GM23338 (cell line): ENCODE results near the gene MVB12B. TPM values are rescaled to one million over a fixed set of nuclear protein-coding genes. Genes with fewer than 3 reads are reported as not detected.
A peak's percentile ranks its signal among the peaks of the same experiment; 100 is the strongest.

Experiments
- ATAC-seq: fragments of 200-7000 bp; cut with Tn5 transposase; 3 replicates; pipeline ENCODE4 v1.9.1; 2020
- DNase-seq: peaks from one replicate; pipeline ENCODE4 v3.0.0-alpha.2; 2015; ENCODE audit warnings: low spot score
- H2AFZ ChIP-seq: fragments of 200-600 bp; sonication (generic); 2 replicates; pipeline ENCODE4 v1.8.0; 2016; ENCODE audit warnings: antibody characterized with exemption, mild to moderate bottlenecking, moderate library complexity
- H3F3A ChIP-seq: fragments of 200-600 bp; sonication (generic); replicated peaks from 2 replicates; pipeline ENCODE4 v1.8.0; 2017; ENCODE audit warnings: antibody characterized with exemption, mixed run types, low read depth
- H3K27ac ChIP-seq: fragments of 200-600 bp; sonication (generic); 2 replicates; pipeline ENCODE4 v1.6.1; 2016; ENCODE audit warnings: low read depth
- H3K27me3 ChIP-seq: fragments of 200-600 bp; sonication (generic); 2 replicates; pipeline ENCODE4 v1.8.0; 2016; ENCODE audit warnings: mild to moderate bottlenecking, mixed run types, moderate library complexity; ENCODE audit not compliant: insufficient read depth
- H3K36me3 ChIP-seq: fragments of 200-600 bp; sonication (generic); 2 replicates; pipeline ENCODE4 v1.8.0; 2016; ENCODE audit warnings: mild to moderate bottlenecking; ENCODE audit not compliant: insufficient read depth
- H3K4me1 ChIP-seq: fragments of 200-600 bp; sonication (generic); 2 replicates; pipeline ENCODE4 v1.8.0; 2016; ENCODE audit warnings: mild to moderate bottlenecking, moderate library complexity; ENCODE audit not compliant: insufficient read depth
- H3K4me2 ChIP-seq: fragments of 200-600 bp; sonication (generic); 2 replicates; pipeline ENCODE4 v1.7.1; 2017; ENCODE audit warnings: mixed run types
- H3K4me3 ChIP-seq: fragments of 200-600 bp; sonication (generic); 2 replicates; pipeline ENCODE4 v1.6.1; 2016; ENCODE audit warnings: mixed run types
- H3K79me2 ChIP-seq: fragments of 200-600 bp; sonication (generic); replicated peaks from 2 replicates; pipeline ENCODE4 v1.8.0; 2017; ENCODE audit warnings: mild to moderate bottlenecking; ENCODE audit not compliant: insufficient read depth
- H3K9me2 ChIP-seq: fragments of 200-600 bp; sonication (generic); 2 replicates; pipeline ENCODE4 v1.8.0; 2017; ENCODE audit not compliant: insufficient read depth
- H4K20me1 ChIP-seq: fragments of 200-600 bp; sonication (generic); replicated peaks from 2 replicates; pipeline ENCODE4 v1.8.0; 2017; ENCODE audit warnings: mild to moderate bottlenecking; ENCODE audit not compliant: insufficient read depth
- H3K27ac Mint-ChIP-seq: 2 replicates; pipeline ENCODE4 v1.8.0; 2020; ENCODE audit warnings: inconsistent platforms, mild to moderate bottlenecking, moderate library complexity, mixed read lengths
- H3K27me3 Mint-ChIP-seq: 3 replicates; pipeline ENCODE4 v1.8.0; 2022; ENCODE audit warnings: low read depth, mild to moderate bottlenecking, moderate library complexity, mixed read lengths, inconsistent platforms; ENCODE audit not compliant: insufficient read depth, poor library complexity
- H3K36me3 Mint-ChIP-seq: 3 replicates; pipeline ENCODE4 v1.8.0; 2021; ENCODE audit warnings: low read depth, mild to moderate bottlenecking, inconsistent platforms, moderate library complexity, mixed read lengths
- H3K4me1 Mint-ChIP-seq: 3 replicates; pipeline ENCODE4 v1.8.0; 2020; ENCODE audit warnings: mild to moderate bottlenecking, inconsistent platforms, mixed read lengths
- H3K4me3 Mint-ChIP-seq: 3 replicates; pipeline ENCODE4 v1.8.0; 2021; ENCODE audit warnings: moderate library complexity, mild to moderate bottlenecking, inconsistent platforms, mixed read lengths
- H3K9me3 Mint-ChIP-seq: 3 replicates; pipeline ENCODE4 v1.8.0; 2020; ENCODE audit warnings: moderate library complexity, mild to moderate bottlenecking, inconsistent platforms, mixed read lengths
- CREB1 ChIP-seq: fragments of 250-450 bp; sonication (Bioruptor Pico); IDR thresholded peaks from 2 replicates; pipeline ENCODE4 v1.5.0; 2020; ENCODE audit warnings: low read depth, mild to moderate bottlenecking, moderate library complexity
- CTCF ChIP-seq, 2 experiments: fragments of 200-600 bp in 1 of 2; sonication (generic) in 1 of 2; conservative IDR thresholded peaks; 2 replicates each; pipeline versions ENCODE4 v1.5.1 to v1.6.1; 2016 to 2017; ENCODE audit warnings: antibody characterized with exemption in 2 of 2, low read depth in 2 of 2, mild to moderate bottlenecking in 2 of 2, moderate library complexity in 1 of 2
- EZH2 ChIP-seq: fragments of 200-600 bp; sonication (generic); IDR thresholded peaks from one replicate; pipeline ENCODE4 v1.8.0; 2017; ENCODE audit warnings: antibody characterized with exemption, mild to moderate bottlenecking, low read depth; ENCODE audit not compliant: unreplicated experiment
- NANOG ChIP-seq: IDR thresholded peaks from 2 replicates; pipeline ENCODE4 v1.6.1; 2016; ENCODE audit warnings: antibody characterized with exemption, borderline replicate concordance
- POLR2AphosphoS5 ChIP-seq: IDR thresholded peaks from 2 replicates; pipeline ENCODE4 v1.6.1; 2016; ENCODE audit warnings: antibody characterized with exemption, low read depth
- REST ChIP-seq: IDR thresholded peaks from one replicate; pipeline ENCODE4 v1.6.1; 2018; ENCODE audit warnings: antibody characterized with exemption; ENCODE audit not compliant: unreplicated experiment
- STAT1 ChIP-seq: IDR thresholded peaks from one replicate; pipeline ENCODE4 v1.6.1; 2016; ENCODE audit warnings: antibody characterized with exemption; ENCODE audit not compliant: unreplicated experiment
- ZNF114 ChIP-seq: fragments of 250-450 bp; sonication (Bioruptor Pico); IDR thresholded peaks from 2 replicates; pipeline ENCODE4 v1.5.0; 2020; ENCODE audit warnings: mild to moderate bottlenecking, moderate library complexity
- ZNF331 ChIP-seq: fragments of 250-450 bp; sonication (Bioruptor Pico); IDR thresholded peaks from 2 replicates; pipeline ENCODE4 v1.5.0; 2020; ENCODE audit warnings: low read depth, mild to moderate bottlenecking, moderate library complexity
- polyA plus RNA-seq: library from polyadenylated mRNA; unstranded; fragments of >200 nt; fragmentation: Nextera tagmentation; extraction: Ambion mirVana; gene quantifications from 2 replicates; pipeline ENCODE4 v1.2.1, GENCODE V29; 2016
- total RNA-seq: library from RNA; depleted of rRNA; stranded (reverse); fragments of >200 nt; shearing (Covaris generic); gene quantifications from 2 replicates; pipeline ENCODE4 v1.2.3, GENCODE V29; 2014
- TF ChIP-seq, protein P1 (sequence below): IDR thresholded peaks from 2 replicates; pipeline ENCODE4 v1.6.1; 2016; ENCODE audit warnings: antibody characterized with exemption

The MVB12B gene
- total and polyA plus RNA-seq, 2 experiments from 2014 or later, result 1.9 to 6.6 TPM

DNA sequence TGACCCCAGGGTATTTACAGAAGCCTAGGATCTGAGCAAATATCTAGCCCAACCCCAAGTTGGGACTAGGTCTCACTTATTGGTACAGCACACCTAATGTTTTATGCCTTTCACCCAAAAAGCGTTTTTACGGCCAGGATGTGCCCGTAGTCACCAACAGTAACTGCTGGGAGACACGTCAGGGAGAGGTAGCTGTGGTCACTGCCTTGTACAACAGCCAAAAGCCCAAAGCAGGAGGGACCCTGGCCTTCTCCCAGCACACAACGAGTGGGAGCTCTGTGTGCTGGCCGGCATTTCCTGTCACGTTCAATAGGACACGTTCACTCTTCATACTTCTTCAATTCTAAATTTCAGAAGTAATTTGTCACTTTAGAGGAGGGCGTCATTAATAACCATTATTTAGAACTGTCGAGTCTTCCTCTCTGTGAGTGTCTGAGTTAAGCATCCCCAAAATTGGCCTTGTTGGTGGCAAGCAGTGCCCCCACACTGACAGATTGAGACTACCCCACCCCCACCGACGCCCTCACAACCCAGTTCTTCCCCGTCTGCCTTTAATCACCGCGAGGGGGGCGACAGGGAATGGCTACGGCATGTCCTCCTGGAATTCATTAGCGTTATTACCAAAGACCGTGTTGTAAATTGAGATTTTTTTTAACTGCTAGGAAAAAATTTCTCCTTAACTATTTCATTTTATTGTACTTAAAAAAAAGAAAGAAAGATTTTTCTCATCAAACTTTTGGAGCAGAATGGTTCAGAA, 80.7 kb downstream of the MVB12B start:
- no peak for TF ChIP-seq EZH2
- no peak for TF ChIP-seq CREB1 (CRISPR knock-in tag)
- TF ChIP-seq CTCF (conservative IDR thresholded peaks at IDR 0.05; ENCODE audit: low read depth in 2 of 2), result no peak
- no peak for TF ChIP-seq NANOG
- TF ChIP-seq REST, result no peak
- TF ChIP-seq, protein P1, sequence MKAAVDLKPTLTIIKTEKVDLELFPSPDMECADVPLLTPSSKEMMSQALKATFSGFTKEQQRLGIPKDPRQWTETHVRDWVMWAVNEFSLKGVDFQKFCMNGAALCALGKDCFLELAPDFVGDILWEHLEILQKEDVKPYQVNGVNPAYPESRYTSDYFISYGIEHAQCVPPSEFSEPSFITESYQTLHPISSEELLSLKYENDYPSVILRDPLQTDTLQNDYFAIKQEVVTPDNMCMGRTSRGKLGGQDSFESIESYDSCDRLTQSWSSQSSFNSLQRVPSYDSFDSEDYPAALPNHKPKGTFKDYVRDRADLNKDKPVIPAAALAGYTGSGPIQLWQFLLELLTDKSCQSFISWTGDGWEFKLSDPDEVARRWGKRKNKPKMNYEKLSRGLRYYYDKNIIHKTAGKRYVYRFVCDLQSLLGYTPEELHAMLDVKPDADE, result no peak
- Histone ChIP-seq H4K20me1 (no peaks in the 10 kb centered on the region), H3K4me3 (no peak overlapping the region), H3K9me2 (no peaks in the 10 kb centered on the region), H3K36me3 (no peaks in the 10 kb centered on the region), H3K4me2 (peak overlapping the region; percentile 70), H3K79me2 (no peaks in the 10 kb centered on the region), H3K27me3 (no peaks in the 10 kb centered on the region), H3K4me1 (peaks cover 32% of the 10 kb centered on the region), H2AFZ (no peak overlapping the region), H3F3A (no peaks in the 10 kb centered on the region), H3K27ac (no peak overlapping the region)
- DNase-seq (peak; percentile 24), ATAC-seq (peak; percentile 49)
- peaks cover 15% of the 10 kb centered on the region for H3K27me3 Mint-ChIP-seq
- peaks cover 44% of the 10 kb centered on the region for H3K4me1 Mint-ChIP-seq
- peak overlapping the region; percentile 41; the same call in 1 of the 3 replicates for H3K4me3 Mint-ChIP-seq
- no peaks in the 10 kb centered on the region for H3K36me3 Mint-ChIP-seq
- no peaks in the 10 kb centered on the region for H3K9me3 Mint-ChIP-seq
- no peak overlapping the region; the same call in 1 of the 2 replicates for H3K27ac Mint-ChIP-seq

DNA sequence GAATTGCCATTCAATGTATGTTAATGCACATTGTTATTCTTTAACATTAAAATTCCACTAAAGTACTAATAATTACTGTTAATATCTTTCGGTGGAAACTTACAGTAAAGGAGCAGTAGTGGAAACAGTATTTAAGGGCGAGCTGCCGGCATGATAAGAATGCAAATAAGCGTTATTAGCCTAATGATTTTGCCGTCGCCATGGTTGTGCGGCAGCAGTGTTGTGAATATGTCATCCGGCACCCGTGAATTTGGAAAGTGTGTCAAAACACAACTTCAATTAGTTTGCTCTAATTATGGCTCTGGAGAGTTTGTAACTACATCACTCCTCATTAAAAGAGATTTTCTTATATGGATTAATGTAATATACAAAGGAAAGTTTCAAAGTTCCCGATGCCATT, 81.4 kb downstream of the MVB12B start:
- no peak overlapping the region; the same call in 1 of the 2 replicates for H3K27ac ChIP-seq
- Mint-ChIP-seq H3K4me3 (no peak overlapping the region), H3K27ac (no peak overlapping the region), H3K36me3 (no peaks in the 10 kb centered on the region), H3K9me3 (no peaks in the 10 kb centered on the region), H3K27me3 (peaks cover 14% of the 10 kb centered on the region), H3K4me1 (peaks cover 43% of the 10 kb centered on the region)
- 0 out of 2 replicates have a peak overlapping the region, but pooled peaks have one; percentile 17 for H3K4me3 ChIP-seq
- ATAC-seq, result no peak
- H3K27me3 ChIP-seq, result no peaks in the 10 kb centered on the region
- H3F3A ChIP-seq, result no peaks in the 10 kb centered on the region
- H2AFZ ChIP-seq, result 0 out of 2 replicates have a peak overlapping the region, but pooled peaks have one; percentile 66
- no peaks in the 10 kb centered on the region for H3K36me3 ChIP-seq
- H3K79me2 ChIP-seq, result no peaks in the 10 kb centered on the region
- H4K20me1 ChIP-seq, result no peaks in the 10 kb centered on the region
- H3K9me2 ChIP-seq, result no peaks in the 10 kb centered on the region
- H3K4me2 ChIP-seq, result peak overlapping the region; percentile 70
- peaks cover 32% of the 10 kb centered on the region for H3K4me1 ChIP-seq
- no peak for DNase-seq
- TF ChIP-seq CREB1 (CRISPR knock-in tag) (no peak), STAT1 (no peak), ZNF331 (CRISPR knock-in tag) (no peak), ZNF114 (CRISPR knock-in tag) (no peak), POLR2AphosphoS5 (no peak)
- TF ChIP-seq, protein P1, result no peak
